Measurements from ENCODE around the gene SGPL1. TPM values are rescaled to one million over a fixed set of nuclear protein-coding genes. Genes with fewer than 3 reads are reported as not detected.
"Not testable (repeated sequence)": the region's sequence is repeated elsewhere in the genome, so short reads cannot be mapped to it uniquely, and the experiment has no call there.

SGPL1 gene
- total RNA-seq, 4 donors from 2014 or later: 12.9 to 31.0 (median 21.3) TPM

DNA sequence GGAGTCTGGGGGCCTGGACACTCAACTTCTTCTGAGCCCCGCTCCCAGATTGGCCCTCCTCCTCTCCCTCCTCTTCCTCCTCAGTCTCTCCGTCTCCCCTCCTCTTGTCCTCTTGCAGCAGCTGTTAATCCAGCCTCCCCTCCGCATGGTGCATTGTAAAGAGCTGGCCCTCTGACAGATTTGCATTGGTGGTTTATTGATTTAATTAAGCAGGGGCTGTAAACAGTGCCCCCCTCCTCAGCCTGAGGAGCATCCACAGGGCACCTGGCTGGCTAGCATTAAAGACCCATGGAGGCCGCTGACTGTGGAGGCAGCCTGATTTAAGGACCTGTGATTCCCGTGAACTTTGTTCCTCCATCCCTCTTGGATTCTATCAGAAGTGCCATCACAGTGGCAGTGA, 101.5 kb downstream of the SGPL1 start:
- Histone ChIP-seq H3K36me3 (no peaks in the 10 kb centered on the region), H3K27ac (replicated peaks in 1 of 4) (no peak overlapping the region), H3K27me3 (peaks cover 0 to 31% (median 0%) of the 10 kb centered on the region in 4 donors), H3K4me1 (peaks cover 0 to 15% (median 12%) of the 10 kb centered on the region in 4 donors), H3K9me3 (no peaks in the 10 kb centered on the region), H3K4me3 (no peak overlapping the region)
- TF ChIP-seq, protein P1, sequence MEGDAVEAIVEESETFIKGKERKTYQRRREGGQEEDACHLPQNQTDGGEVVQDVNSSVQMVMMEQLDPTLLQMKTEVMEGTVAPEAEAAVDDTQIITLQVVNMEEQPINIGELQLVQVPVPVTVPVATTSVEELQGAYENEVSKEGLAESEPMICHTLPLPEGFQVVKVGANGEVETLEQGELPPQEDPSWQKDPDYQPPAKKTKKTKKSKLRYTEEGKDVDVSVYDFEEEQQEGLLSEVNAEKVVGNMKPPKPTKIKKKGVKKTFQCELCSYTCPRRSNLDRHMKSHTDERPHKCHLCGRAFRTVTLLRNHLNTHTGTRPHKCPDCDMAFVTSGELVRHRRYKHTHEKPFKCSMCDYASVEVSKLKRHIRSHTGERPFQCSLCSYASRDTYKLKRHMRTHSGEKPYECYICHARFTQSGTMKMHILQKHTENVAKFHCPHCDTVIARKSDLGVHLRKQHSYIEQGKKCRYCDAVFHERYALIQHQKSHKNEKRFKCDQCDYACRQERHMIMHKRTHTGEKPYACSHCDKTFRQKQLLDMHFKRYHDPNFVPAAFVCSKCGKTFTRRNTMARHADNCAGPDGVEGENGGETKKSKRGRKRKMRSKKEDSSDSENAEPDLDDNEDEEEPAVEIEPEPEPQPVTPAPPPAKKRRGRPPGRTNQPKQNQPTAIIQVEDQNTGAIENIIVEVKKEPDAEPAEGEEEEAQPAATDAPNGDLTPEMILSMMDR (IDR thresholded peaks at IDR 0.05): no peak
- no peak for TF ChIP-seq POLR2A (IDR thresholded peaks at IDR 0.05; ENCODE audit: low read depth)
- TF ChIP-seq POLR2AphosphoS5 (IDR thresholded peaks at IDR 0.05): no peak
- TF ChIP-seq EP300 (IDR thresholded peaks at IDR 0.05): no peak
- intact Hi-C loops (cut with DNase I): no loop called here
- DNase-seq (ENCODE audit: extremely low spot score): no peak
- WGBS: 86% methylated on average over 5 of the region's 5 CpGs

DNA sequence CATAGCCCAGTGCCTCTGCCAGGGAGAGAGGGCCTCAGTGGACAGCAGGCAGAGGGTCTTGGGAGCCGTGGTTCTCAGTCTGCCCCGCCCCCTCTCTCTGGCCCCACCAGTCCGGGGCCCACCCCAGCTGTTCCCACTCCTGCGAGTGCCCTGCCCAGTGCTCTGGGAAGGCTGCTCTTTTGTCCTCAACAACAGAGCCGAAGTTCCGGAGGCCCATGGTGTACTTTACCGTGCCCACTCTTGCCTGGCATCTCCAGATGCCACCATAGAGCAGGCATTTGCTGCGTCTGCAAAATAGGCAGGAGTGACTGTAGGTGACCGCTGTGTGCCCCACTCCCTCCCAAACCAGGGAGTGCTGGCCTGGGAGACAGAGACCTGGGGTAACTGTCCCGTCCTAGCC, 101.9 kb downstream of the SGPL1 start:
- Histone ChIP-seq H3K27ac (replicated peaks in 1 of 4) (no peak overlapping the region), H3K9me3 (no peaks in the 10 kb centered on the region), H3K27me3 (peaks cover 0 to 31% (median 0%) of the 10 kb centered on the region in 4 donors), H3K36me3 (no peaks in the 10 kb centered on the region), H3K4me1 (peaks cover 0 to 13% (median 11%) of the 10 kb centered on the region in 4 donors), H3K4me3 (no peak overlapping the region)
- intact Hi-C loops (cut with DNase I): no loop called here
- TF ChIP-seq EP300 (IDR thresholded peaks at IDR 0.05): no peak
- TF ChIP-seq, protein P1 (IDR thresholded peaks at IDR 0.05): no peak
- TF ChIP-seq POLR2AphosphoS5 (IDR thresholded peaks at IDR 0.05): no peak
- no peak for TF ChIP-seq POLR2A (IDR thresholded peaks at IDR 0.05; ENCODE audit: low read depth)
- no peak for DNase-seq (ENCODE audit: extremely low spot score)
- 84% methylated on average over 9 of the region's 10 CpGs for WGBS

DNA sequence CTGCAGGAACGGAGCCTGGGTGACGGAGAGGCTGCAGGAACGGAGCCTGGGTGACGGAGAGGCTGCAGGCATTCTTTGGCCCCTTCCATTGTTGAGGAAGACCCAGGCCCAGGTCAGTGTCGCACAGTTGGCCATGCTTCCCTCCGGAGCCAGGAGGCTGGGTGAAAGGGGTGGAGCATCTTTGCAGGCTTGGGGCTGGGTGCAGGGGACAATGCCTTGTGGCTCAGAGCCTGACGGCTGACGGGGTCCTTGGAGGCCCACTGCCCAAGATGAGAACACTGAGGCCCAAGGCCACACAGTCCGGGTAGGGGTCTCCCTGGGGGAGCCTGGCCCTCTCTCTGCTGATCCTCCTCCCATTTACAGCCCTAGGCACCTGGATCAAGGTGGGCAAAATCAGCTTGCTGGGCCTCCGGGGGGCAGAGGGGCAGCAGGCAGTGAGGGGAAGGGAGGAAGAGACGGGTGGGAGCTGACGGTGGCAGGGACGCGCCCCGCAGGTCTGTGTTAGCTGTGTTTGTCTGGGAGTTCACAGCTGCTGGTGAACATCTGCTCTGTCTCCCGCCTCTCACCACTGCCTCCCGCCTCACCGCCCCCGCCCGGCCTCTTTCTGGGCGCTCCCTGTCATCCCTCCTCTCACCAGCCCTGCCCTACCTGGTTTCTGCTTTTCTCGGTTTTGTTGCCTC, 103.2 kb downstream of the SGPL1 start:
- no peak for DNase-seq (ENCODE audit: extremely low spot score)
- H3K9me3 ChIP-seq: no peaks in the 10 kb centered on the region
- no peak overlapping the region for H3K27ac ChIP-seq (replicated peaks in 1 of 4)
- no peak for TF ChIP-seq EP300 (IDR thresholded peaks at IDR 0.05)
- TF ChIP-seq, protein P1 (IDR thresholded peaks at IDR 0.05): no peak
- no peak for TF ChIP-seq POLR2A (IDR thresholded peaks at IDR 0.05; ENCODE audit: low read depth)
- no peak for TF ChIP-seq POLR2AphosphoS5 (IDR thresholded peaks at IDR 0.05)
- H3K27me3 ChIP-seq: peaks cover 0 to 31% (median 0%) of the 10 kb centered on the region in 4 donors
- H3K4me1 ChIP-seq: no peaks in the 10 kb centered on the region
- no peak overlapping the region for H3K4me3 ChIP-seq
- H3K36me3 ChIP-seq: no peaks in the 10 kb centered on the region
- 62% methylated on average over 17 of the region's 22 CpGs for WGBS
- intact Hi-C loops (cut with DNase I): no loop called here

DNA sequence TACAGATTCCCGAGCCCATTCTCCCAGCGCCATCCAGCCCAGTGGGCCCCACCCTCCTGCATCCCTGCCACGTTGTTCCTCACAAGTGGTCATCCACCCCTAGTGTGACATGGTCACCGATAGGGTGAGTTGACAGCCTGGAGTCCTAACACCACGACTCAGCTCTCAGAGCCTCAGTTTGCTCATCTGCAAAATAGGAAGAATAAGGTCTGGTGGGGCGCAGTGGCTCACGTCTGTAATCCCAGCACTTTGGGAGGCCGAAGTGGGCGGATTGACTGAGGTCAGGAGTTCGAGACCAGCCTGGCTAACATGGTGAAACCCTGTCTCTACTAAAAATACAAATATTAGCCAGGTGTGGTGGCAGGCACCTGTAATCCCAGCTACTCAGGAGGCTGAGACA, 104.2 kb downstream of the SGPL1 start:
- H3K9me3 ChIP-seq; intact Hi-C loops (cut with DNase I); H3K4me3 ChIP-seq; H3K36me3 ChIP-seq; H3K4me1 ChIP-seq; DNase-seq (ENCODE audit: extremely low spot score); H3K27ac ChIP-seq (replicated peaks in 1 of 4): not testable (repeated sequence)
- H3K27me3 ChIP-seq: peaks cover 0 to 31% (median 0%) of the 10 kb centered on the region in 4 donors
- 91% methylated on average over 6 of the region's 10 CpGs for WGBS

DNA sequence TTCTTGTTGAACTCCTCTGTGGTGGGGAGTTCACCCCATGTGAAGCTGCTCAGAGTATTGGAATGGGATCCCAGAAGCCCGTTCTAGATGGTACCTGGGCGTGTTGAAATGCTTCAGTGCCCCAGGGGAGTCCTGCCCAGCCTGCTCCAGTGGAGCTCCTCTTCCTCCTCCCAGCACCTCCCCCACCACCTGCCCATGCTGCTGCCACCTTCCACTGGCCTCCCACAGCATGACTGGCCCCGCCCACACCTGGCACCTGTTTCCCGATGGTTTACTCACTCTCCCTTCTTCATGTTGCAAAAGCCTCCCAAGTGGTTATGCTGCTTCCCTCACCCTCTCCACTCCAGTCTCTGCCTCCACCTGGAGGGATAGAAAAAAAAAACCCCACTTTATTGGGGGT, 104.8 kb downstream of the SGPL1 start:
- Histone ChIP-seq H3K9me3 (no peaks in the 10 kb centered on the region), H3K36me3 (no peaks in the 10 kb centered on the region), H3K4me1 (peaks cover 0 to 1% (median under 1%) of the 10 kb centered on the region in 4 donors), H3K4me3 (no peak overlapping the region), H3K27ac (replicated peaks in 1 of 4) (no peak overlapping the region), H3K27me3 (peaks cover 0 to 31% (median 0%) of the 10 kb centered on the region in 4 donors)
- WGBS: 95% methylated on average over 4 of the region's 4 CpGs
- TF ChIP-seq POLR2A (IDR thresholded peaks at IDR 0.05; ENCODE audit: low read depth): no peak
- TF ChIP-seq EP300 (IDR thresholded peaks at IDR 0.05): no peak
- TF ChIP-seq, protein P1 (IDR thresholded peaks at IDR 0.05): no peak
- TF ChIP-seq POLR2AphosphoS5 (IDR thresholded peaks at IDR 0.05): no peak
- no peak for DNase-seq (ENCODE audit: extremely low spot score)
- intact Hi-C loops (cut with DNase I): no loop called here

Data from esophagus muscularis mucosa (tissue), 4 donors.